Activated T-helper 9 cell treated with anti-CD3 and anti-CD28 coated beads, Interleukin-2, amount 50 U/mL, for 16 hours (primary cell): ENCODE results near the gene PLXNA4.

ENCODE experiments used
- DNase-seq: peaks from one replicate; pipeline ENCODE4 v3.0.0-alpha.2; 2020; ENCODE audit warnings: low read depth

PLXNA4 gene

DNA sequence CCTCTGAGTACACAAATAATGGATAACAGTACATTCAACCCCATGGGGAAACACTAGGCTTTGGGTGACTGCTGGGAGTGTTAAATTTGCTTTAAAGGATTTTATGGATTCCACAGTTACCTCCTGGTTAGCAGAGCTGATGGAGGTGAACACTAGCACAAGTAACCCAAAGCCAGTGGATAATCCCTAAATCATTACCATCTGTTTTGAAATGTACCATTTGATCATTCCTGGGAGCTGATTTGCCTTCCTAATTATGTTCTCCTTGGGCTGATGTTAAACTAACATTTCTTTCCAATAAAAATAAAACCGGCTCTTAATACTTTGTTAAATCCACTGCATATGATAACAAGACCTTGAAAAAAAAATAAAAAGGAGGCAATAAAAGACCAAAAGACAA, 493.9 kb downstream of the PLXNA4 start:
- no peak for DNase-seq

DNA sequence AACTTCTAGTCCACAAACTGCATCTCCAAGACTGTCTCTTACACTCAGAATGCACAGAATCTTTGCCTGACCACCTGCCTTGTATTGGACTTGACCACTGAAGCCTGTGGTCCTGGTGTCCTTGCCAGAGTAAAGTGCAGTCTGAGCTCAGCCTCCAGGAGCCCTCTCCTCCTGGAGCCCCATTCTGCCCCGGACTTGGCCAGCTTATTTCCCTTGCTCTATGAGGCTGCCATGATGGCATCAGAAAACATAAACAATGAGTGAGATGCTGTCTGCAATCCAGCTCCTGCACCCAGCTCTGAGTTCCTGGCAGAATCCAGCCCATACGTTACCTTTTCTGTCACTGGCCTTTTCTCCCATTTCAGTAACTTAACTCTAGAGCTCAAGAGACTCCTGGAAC, 494.6 kb downstream of the PLXNA4 start:
- DNase-seq = no peak

DNA sequence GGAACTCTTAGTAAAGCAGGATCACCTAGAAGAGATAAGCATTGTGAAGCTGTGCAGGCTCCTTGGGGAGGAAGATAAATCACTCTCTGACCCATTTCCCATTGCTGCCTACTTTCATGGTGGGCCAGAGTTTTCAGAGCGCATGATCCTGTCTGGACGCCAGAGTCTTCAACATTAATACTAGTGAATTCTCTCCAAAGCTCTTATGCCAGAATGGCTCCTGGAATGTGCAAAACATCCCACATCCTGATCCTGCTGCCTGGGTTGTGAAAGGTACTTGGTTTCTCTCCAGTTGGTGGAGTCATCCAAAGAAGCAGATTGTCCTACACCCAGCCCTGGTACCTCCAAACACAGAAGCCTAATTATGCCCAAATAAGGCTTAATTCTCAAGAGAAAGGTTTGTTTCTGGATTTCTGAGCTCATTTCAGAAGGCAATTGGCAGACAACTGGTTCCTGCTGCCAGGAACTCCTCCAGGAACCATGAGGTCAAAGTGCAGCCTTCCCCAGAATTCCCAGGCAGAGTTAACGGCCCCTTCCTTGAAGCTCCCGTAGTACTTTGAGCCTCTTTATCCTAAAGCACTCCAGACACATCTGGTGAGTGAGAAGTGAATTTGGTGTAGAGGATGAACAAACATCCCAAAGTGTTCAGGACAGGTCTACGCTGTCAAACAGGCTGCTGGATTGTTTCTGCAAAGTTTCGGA, 495.2 kb downstream of the PLXNA4 start:
- no peak for DNase-seq

DNA sequence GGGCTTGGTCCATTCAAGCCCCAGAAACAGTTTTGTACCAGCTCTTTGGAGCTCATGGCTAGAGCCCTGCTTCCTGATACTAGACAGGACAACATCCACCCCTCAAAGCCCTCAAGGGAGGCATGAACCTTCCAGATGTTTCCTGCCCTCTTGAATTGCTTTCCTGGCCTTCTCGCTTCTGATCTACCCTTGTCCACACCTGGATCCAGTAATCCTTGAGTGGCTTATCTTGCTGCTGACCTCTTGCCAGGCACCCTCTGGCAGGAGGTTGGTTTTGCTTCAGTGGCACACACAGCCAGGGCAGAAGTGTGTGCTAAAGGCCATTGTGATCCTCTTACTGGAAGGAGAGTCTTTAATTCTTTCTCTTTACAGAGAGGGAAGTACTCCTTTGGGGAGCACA, 495.8 kb downstream of the PLXNA4 start:
- DNase-seq = no peak

DNA sequence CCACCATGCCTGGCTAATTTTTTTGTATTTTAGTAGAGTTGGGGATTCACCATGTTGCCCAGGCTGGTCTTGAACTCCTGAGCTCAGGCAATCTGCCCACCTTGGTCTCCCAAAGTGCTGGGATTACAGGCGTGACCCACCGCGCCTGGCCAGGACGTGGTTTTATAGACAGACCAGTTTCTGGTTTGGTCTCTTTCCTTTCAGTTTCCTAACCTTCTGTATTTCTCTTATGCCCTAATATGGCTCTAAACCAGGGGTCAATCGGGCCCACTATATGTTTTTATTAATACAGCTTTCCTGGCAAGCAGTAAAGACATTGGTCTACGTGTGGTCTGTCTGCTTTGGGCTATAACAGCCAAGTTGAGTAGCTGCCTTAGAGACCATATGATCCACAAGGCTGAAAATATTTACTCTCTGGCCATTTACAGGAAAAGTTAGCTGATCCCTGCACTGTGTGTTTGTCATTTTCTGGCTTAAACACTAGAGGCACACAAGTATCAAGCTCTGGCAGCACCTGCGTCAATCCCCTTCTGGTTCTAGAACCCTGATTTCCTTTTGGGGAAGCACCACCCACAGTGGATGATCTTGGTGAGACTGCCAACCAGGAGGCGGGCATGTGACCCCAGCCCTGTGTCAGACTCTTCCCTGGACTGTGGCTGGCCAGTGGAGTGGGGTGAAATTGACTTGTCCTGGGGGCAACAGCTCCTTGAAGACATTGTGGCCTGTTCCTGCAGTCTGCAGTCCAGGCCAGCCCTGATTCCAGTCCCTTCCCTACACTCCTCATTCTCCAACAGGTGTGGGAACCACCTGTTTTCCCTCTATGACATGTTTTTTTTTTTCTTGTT, 497.2 kb downstream of the PLXNA4 start:
- no peak for DNase-seq

DNA sequence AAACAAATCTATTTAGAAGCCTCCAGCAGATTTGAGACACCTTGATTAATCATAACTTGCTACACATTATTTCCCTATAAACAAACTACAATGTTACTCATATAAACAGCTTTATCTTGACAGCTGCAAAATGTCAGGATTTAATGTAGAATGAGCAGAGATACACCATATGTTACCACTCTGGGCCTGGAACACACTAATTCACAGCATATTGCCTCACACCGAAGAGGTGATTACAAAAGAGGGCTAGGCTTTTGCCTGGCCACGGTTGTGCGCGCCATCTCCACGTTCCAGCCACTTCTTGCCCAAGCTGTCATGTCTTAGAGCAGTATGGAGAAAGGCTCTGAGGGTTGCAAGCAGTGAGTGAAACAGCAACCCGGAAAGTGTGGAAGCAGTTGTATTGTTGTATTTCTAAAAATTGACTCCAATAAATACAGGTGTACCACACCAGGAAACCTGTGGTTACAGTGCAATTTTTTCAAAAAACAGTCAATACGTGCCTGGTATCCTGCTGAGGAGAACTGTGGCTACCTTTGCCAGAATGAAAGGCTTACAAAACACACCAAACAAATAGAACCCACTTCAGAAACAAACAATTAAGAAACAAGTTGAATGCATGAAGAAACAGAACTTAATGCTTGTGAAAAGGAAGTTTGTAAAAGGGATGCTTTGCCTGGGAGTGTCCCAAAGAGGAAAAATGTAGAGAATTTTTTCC, 498.1 kb downstream of the PLXNA4 start:
- DNase-seq = no peak

DNA sequence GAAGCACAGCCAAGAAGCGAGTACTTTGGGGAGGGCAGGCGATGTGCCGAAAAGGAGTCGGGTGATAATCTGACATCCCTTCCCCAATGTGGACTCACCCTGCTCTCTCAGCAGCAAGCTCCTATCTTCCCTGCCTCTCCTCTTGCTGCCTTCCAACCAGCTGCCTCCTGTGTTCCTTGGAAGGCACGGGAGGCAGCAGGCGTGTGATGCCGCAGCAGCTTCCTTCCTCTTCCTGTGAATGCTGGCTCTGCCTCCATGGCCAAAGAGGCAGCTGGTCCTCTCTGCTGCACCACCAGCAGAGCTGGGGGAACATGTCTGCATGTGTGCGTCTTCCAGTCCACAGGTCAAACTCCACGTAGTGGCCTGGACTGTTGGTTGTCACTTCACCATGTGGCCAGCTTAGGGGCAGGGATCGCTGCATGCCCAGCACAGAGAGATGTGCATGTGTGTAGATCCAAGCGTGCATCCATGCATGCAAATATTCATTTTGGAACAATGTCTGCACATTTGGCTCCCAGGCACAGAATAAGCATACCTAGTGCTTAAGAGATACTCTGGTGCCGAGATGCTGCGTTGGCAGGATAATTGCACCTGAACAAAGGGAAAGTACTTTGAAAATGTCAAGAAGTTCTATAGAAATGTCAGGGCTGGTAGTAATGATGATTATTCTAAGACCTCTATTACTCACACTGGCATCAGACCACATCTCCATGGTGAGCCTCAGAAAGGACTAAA, 499.8 kb downstream of the PLXNA4 start:
- no peak for DNase-seq

DNA sequence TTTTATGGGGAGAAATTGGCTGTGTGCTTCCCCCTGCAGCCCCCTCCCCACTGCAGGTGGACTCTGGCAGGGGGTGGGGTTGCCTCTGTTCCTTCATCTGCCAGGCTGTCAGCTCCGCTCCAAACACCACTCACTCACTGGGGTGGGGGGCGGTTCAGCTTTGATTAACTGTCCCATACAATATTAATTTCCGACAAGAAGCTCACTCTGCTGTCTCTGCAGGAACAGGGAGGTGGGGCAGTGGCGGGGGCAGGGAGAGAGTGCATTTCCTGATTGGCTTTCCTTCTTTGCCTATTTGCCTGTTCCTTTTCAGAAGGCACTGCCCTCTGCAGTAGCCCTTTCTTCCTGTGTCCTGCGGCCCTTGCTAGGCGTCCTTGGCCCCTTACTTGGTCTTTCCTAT, 500.8 kb downstream of the PLXNA4 start:
- DNase-seq = no peak

DNA sequence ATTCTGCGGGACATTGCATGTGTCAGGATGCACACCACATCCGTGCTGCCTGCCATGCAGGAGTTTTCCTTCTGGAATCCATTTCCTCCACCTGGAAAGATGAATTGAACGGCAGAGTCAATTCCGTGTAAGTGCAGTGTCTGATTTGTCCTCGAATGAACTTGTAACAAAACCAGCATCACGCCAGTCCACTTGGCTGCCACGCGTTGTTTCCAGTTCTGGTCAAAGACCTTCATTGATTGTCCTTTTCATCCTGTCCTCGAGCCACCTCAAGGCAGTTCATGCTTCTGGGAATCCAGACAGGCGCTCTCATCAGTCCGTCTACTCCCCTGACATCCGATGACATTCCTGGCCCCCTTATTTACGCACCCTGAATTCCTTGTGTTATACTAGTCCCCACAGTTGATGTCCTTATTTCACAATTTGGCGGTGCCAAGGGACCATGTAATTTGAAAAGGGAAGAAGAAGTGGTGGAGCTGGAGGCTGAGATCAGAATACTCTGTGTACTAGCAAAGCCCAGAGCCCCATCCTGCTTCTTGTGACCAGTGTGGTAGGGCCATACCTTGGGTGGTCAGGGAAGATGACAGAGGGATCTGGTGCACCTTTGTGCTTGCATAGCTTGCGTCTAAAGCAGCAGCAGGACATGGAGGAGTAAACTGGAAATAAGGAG, 502.2 kb downstream of the PLXNA4 start:
- DNase-seq = no peak
